Measurements from ENCODE around the gene ACAD10. TPM values are rescaled to one million over a fixed set of nuclear protein-coding genes. Genes with fewer than 3 reads are reported as not detected.

Gene ACAD10
- total RNA-seq, 1 experiment from 2014 or later = 25.3 TPM

GRCh38 chr12:111730420-111730819 lies 44.6 kb downstream of the ACAD10 start:
- POLR2A ChIA-PET = no interaction called here

More at GRCh38 chr12:111730420-111730819, 44.6 kb downstream of the ACAD10 start:
- no peak overlapping the region for H3K27ac ChIP-seq (ENCODE audit: low read depth, low read length)
- no peaks in the 10 kb centered on the region for H3K9me2 ChIP-seq (ENCODE audit: insufficient read depth)
- no peak for TF ChIP-seq SRF (IDR thresholded peaks at IDR 0.05; ENCODE audit: low read depth)
- no peak for TF ChIP-seq EZH2 (IDR thresholded peaks at IDR 0.05)
- TF ChIP-seq SIN3A (IDR thresholded peaks at IDR 0.05; ENCODE audit: low read depth) = no peak
- no peak for TF ChIP-seq ZNF274 (IDR thresholded peaks at IDR 0.05; ENCODE audit: low read depth, low read length)
- TF ChIP-seq, protein P1, sequence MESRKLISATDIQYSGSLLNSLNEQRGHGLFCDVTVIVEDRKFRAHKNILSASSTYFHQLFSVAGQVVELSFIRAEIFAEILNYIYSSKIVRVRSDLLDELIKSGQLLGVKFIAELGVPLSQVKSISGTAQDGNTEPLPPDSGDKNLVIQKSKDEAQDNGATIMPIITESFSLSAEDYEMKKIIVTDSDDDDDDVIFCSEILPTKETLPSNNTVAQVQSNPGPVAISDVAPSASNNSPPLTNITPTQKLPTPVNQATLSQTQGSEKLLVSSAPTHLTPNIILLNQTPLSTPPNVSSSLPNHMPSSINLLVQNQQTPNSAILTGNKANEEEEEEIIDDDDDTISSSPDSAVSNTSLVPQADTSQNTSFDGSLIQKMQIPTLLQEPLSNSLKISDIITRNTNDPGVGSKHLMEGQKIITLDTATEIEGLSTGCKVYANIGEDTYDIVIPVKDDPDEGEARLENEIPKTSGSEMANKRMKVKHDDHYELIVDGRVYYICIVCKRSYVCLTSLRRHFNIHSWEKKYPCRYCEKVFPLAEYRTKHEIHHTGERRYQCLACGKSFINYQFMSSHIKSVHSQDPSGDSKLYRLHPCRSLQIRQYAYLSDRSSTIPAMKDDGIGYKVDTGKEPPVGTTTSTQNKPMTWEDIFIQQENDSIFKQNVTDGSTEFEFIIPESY (IDR thresholded peaks at IDR 0.05; ENCODE audit: extremely low read depth, insufficient replicate concordance, low read length) = no peak
- TF ChIP-seq TCF7L2 (IDR thresholded peaks at IDR 0.05; ENCODE audit: borderline replicate concordance, extremely low read depth, insufficient read depth, insufficient read length) = no peak
- no peak for TF ChIP-seq FOSL1 (IDR thresholded peaks at IDR 0.05; ENCODE audit: low read depth)
- no peak for TF ChIP-seq ELF1 (IDR thresholded peaks at IDR 0.05; ENCODE audit: borderline replicate concordance, low read depth)
- TF ChIP-seq SP1 (IDR thresholded peaks at IDR 0.05; ENCODE audit: low read depth) = no peak
- no peak for TF ChIP-seq POLR2AphosphoS5 (IDR thresholded peaks at IDR 0.05; ENCODE audit: low read depth, low read length)
- TF ChIP-seq POLR2A (IDR thresholded peaks at IDR 0.05; ENCODE audit: borderline replicate concordance, extremely low read depth, insufficient read depth, insufficient read length) = no peak
- no peak for TF ChIP-seq CBX3 (IDR thresholded peaks at IDR 0.05; ENCODE audit: low read depth)
- TF ChIP-seq MAX (IDR thresholded peaks at IDR 0.05) = no peak
- TF ChIP-seq ZFX (IDR thresholded peaks at IDR 0.05) = no peak
- no peak for TF ChIP-seq RAD21 (IDR thresholded peaks at IDR 0.05; ENCODE audit: low read depth)
- TF ChIP-seq EZH2phosphoT487 (IDR thresholded peaks at IDR 0.05; ENCODE audit: borderline replicate concordance) = no peak
- TF ChIP-seq JUND (IDR thresholded peaks at IDR 0.05) = no peak
- TF ChIP-seq CEBPB (IDR thresholded peaks at IDR 0.05; ENCODE audit: low read depth) = no peak
- no peak for TF ChIP-seq YY1 (IDR thresholded peaks at IDR 0.05; ENCODE audit: extremely low read depth, insufficient replicate concordance, low read depth, low read length)
- H4K20me1 ChIP-seq (ENCODE audit: insufficient read depth) = no peaks in the 10 kb centered on the region
- H3K9ac ChIP-seq (ENCODE audit: low read length) = no peak overlapping the region
- TSS peak; percentile 17 for BruUV-seq (replicated peaks)
- H3K4me1 ChIP-seq (ENCODE audit: control insufficient read depth in 1 of 2, insufficient read depth in 2 of 2, low read length in 2 of 2) = no peaks in the 10 kb centered on the region
- H3K4me3 ChIP-seq (replicated peaks in 1 of 2; ENCODE audit: low read depth in 1 of 2, low read length in 2 of 2) = no peak overlapping the region
- no peak overlapping the region for H3K4me2 ChIP-seq (ENCODE audit: low read length)
- RAD21 ChIA-PET (ENCODE audit: low non-redundant PET in 1 of 2, low total read pairs in 2 of 2, uncharacterized antibody in 2 of 2, unreplicated experiment in 2 of 2) = no interaction called here
- no peaks in the 10 kb centered on the region for H3K9me3 ChIP-seq (ENCODE audit: control insufficient read depth in 1 of 2, insufficient read depth in 1 of 2, low read depth in 1 of 2, low read length in 2 of 2)
- ATAC-seq = no peak
- CTCF ChIA-PET = no interaction called here
- intact Hi-C loops (cut with micrococcal nuclease) = no loop called here
- H2AFZ ChIP-seq (ENCODE audit: low read depth, low read length, poor library complexity, severe bottlenecking) = no peak overlapping the region
- H3K79me2 ChIP-seq (ENCODE audit: insufficient read depth, low read length) = no peaks in the 10 kb centered on the region
- H3K27me3 ChIP-seq (ENCODE audit: insufficient read depth, low read length) = no peaks in the 10 kb centered on the region
- DNase-seq (ENCODE audit: low read depth, low spot score) = no peak
- H3K36me3 ChIP-seq (ENCODE audit: control insufficient read depth in 1 of 2, insufficient read depth in 2 of 2, low read length in 2 of 2) = peaks cover 0 to 2% of the 10 kb centered on the region in 2 experiments; a peak in 1 of 4 replicates

All from HCT116 (cell line).